ENCODE measurements around the gene DLGAP5. TPM values are rescaled to one million over a fixed set of nuclear protein-coding genes. Genes with fewer than 3 reads are reported as not detected.

Gene DLGAP5
- total and polyA plus RNA-seq, 2 of the 13 experiments (the other 11 are each of a cell fraction or from before 2014, with no cell fraction given): 7.7 to 55.8 TPM

- TF ChIP-seq DNMT1 (CRISPR knock-in tag; IDR thresholded peaks at IDR 0.05) (no peak), MAFK (conservative IDR thresholded peaks at IDR 0.05 in 1 of 2, IDR thresholded peaks at IDR 0.05 in 1 of 2; ENCODE audit: low read length in 2 of 2) (no peak)
Observed at GRCh38 chr14:55153951-55154350, 37.4 kb downstream of the DLGAP5 start (continued).

DNA sequence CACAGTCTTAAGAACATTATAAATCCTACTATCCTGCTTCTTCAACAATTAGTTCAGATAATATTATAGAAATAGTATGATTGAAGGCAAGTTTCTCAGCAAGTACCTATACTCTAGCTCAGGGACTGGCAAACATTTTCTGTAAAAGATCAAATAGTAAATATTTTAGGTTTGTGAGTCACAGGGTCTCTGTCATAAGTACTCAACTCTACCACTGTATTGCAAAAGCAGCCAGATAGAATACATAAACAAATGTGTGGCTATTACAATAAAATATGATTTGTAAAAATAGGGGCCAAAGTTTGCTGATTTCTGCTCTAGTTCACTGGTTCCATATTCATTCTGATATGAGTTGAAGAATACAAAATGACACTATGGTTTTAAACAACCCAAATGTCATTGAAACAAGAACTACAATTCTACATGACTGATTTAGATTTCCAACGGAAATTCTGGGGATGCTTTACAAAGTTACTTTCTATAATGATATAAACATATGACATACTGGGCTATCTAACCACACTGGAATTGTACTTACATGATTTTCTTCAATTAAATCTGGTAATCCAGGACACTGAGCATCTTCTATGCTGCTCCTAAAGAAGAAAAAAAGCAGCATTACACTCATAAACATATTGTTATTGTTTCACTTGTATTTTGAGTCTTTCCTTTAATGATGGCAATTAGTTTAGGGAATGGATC lies 39.2 kb downstream of the DLGAP5 start:
- no peak for FAIRE-seq
- Histone ChIP-seq H3K4me2 (ENCODE audit: low read depth, low read length) (no peak overlapping the region), H3K79me2 (ENCODE audit: insufficient read depth, low read length) (no peaks in the 10 kb centered on the region), H3K9me3 (ENCODE audit: low read length) (no peaks in the 10 kb centered on the region), H2AFZ (ENCODE audit: low read length) (no peak overlapping the region), H3K4me3 (replicated peaks in 1 of 3; ENCODE audit: insufficient read depth in 1 of 3, low read depth in 2 of 3, low read length in 3 of 3) (no peak overlapping the region), H3K27me3 (ENCODE audit: control insufficient read depth in 1 of 2, insufficient read depth in 2 of 2, low read length in 2 of 2) (no peaks in the 10 kb centered on the region), H3K36me3 (replicated peaks in 1 of 2; ENCODE audit: control insufficient read depth in 1 of 2, insufficient read depth in 2 of 2, low read length in 2 of 2) (peaks cover 1 to 66% of the 10 kb centered on the region in 2 experiments), H4K20me1 (ENCODE audit: insufficient read depth, low read length) (no peaks in the 10 kb centered on the region), H3K9ac (ENCODE audit: insufficient read depth, low read depth, low read length) (no peak overlapping the region), H3K27ac (ENCODE audit: extremely low read length, insufficient read depth, low read length) (no peak overlapping the region), H3K4me1 (ENCODE audit: insufficient read depth, low read length) (no peaks in the 10 kb centered on the region)
- no peak for DNase-seq (ENCODE audit: low spot score)
- no peak for ATAC-seq
- ChIA-PET POLR2A (interaction anchor here (0.7 kb wide), 1 partner anchor 49 kb away, joined by 3 read pairs; no protein-coding TSS in a partner anchor), CTCF (ENCODE audit: low intra/inter-chr PET ratio, low total read pairs) (no interaction called here)
- no peak for TF ChIP-seq HOXA7 (CRISPR knock-in tag; IDR thresholded peaks at IDR 0.05)
- no peak for TF ChIP-seq MXD1 (CRISPR knock-in tag; IDR thresholded peaks at IDR 0.05)
- no peak for TF ChIP-seq ZSCAN21 (CRISPR knock-in tag; IDR thresholded peaks at IDR 0.05; ENCODE audit: borderline replicate concordance)
- TF ChIP-seq, protein P1, sequence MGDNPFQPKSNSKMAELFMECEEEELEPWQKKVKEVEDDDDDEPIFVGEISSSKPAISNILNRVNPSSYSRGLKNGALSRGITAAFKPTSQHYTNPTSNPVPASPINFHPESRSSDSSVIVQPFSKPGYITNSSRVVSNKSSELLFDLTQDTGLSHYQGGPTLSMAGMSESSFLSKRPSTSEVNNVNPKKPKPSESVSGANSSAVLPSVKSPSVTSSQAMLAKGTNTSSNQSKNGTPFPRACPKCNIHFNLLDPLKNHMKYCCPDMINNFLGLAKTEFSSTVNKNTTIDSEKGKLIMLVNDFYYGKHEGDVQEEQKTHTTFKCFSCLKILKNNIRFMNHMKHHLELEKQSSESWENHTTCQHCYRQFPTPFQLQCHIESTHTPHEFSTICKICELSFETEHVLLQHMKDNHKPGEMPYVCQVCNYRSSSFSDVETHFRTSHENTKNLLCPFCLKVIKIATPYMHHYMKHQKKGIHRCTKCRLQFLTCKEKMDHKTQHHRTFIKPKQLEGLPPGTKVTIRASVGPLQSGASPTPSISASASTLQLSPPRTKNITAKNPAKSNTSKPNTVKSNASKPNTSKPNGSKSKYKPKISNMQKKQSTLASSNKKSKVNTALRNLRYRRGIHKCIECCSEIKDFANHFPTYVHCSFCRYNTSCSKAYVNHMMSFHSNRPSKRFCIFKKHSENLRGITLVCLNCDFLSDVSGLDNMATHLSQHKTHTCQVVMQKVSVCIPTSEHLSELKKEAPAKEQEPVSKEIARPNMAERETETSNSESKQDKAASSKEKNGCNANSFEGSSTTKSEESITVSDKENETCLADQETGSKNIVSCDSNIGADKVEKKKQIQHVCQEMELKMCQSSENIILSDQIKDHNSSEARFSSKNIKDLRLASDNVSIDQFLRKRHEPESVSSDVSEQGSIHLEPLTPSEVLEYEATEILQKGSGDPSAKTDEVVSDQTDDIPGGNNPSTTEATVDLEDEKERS (CRISPR knock-in tag; IDR thresholded peaks at IDR 0.05): no peak
- no peak for TF ChIP-seq ZNF879 (CRISPR knock-in tag; IDR thresholded peaks at IDR 0.05)
- no peak for TF ChIP-seq SMARCE1 (IDR thresholded peaks at IDR 0.05; ENCODE audit: borderline replicate concordance)
- no peak for TF ChIP-seq KDM6A (CRISPR knock-in tag; IDR thresholded peaks at IDR 0.05; ENCODE audit: low read depth)
- TF ChIP-seq ZNF333 (CRISPR knock-in tag; IDR thresholded peaks at IDR 0.05; ENCODE audit: borderline replicate concordance): no peak
- no peak for TF ChIP-seq ZNF30 (CRISPR knock-in tag; IDR thresholded peaks at IDR 0.05)
- in situ Hi-C loops (cut with HindIII; ENCODE audit: extremely low pct_ligation_motif_present, low pct_unique_long_range_greater_than_20kb): no loop called here
- BruUV-seq (replicated peaks): no TSS peak
- 91% methylated on average over 1 of the region's 1 CpG for WGBS (ENCODE audit: low lambda C conversion rate)
- intact Hi-C loops (cut with micrococcal nuclease; ENCODE audit: unreplicated experiment): no loop called here
